Thoracic aorta (tissue), 2 donors: ENCODE data around the gene EXOC4. TPM values are rescaled to one million over a fixed set of nuclear protein-coding genes. Genes with fewer than 3 reads are reported as not detected.

Experiments
- ATAC-seq: fragments of 150-250 bp; one replicate; pipeline ENCODE4 v1.8.0; 2017; ENCODE audit warnings: low read depth; ENCODE audit not compliant: insufficient number of reproducible peaks, low FRiP score
- DNase-seq: peaks from one replicate; pipeline ENCODE4 v3.0.0-alpha.2; 2020; ENCODE audit warnings: low spot score
- H3K27ac ChIP-seq, 2 donors: fragments of 200-600 bp; sonication (generic); 1 replicate in 1 of 2; 2 replicates in 1 of 2; pipeline ENCODE4 v1.5.1; 2016; ENCODE audit warnings: mild to moderate bottlenecking in 2 of 2, moderate library complexity in 2 of 2
- H3K27me3 ChIP-seq: fragments of 200-600 bp; sonication (generic); replicated peaks from 2 replicates; pipeline ENCODE4 v1.6.0; 2016; ENCODE audit warnings: mild to moderate bottlenecking; ENCODE audit not compliant: insufficient read depth
- H3K36me3 ChIP-seq: fragments of 200-600 bp; sonication (generic); one replicate; pipeline ENCODE4 v1.5.1; 2016
- H3K4me1 ChIP-seq, 2 donors: fragments of 200-600 bp; sonication (generic); 1 replicate in 1 of 2; 2 replicates in 1 of 2; pipeline versions ENCODE4 v1.5.1 to v1.6.0; 2016; ENCODE audit warnings: low read depth in 2 of 2, mild to moderate bottlenecking in 1 of 2; ENCODE audit not compliant: control insufficient read depth in 1 of 2
- H3K4me3 ChIP-seq: fragments of 200-600 bp; sonication (generic); 2 replicates; pipeline ENCODE4 v1.5.1; 2016; ENCODE audit warnings: mild to moderate bottlenecking
- H3K9me3 ChIP-seq: fragments of 200-600 bp; sonication (generic); 2 replicates; pipeline ENCODE4 v1.5.1; 2016
- CTCF ChIP-seq: fragments of 200-600 bp; sonication (generic); IDR thresholded peaks from one replicate; pipeline ENCODE4 v1.5.1; 2019; ENCODE audit warnings: antibody characterized with exemption
- total RNA-seq, 2 donors: library from RNA; depleted of rRNA; stranded (reverse); fragments of >200 nt; gene quantifications; one replicate each; pipeline versions ENCODE4 v1.1.0 to v1.2.3, GENCODE V29; 2016

EXOC4 gene
- total RNA-seq, 2 donors from 2014 or later: 65.3 to 72.8 TPM

- no peak overlapping the region for H3K4me3 ChIP-seq
- H3K9me3 ChIP-seq: no peaks in the 10 kb centered on the region
- no peak overlapping the region for H3K27ac ChIP-seq
- DNase-seq (no peak), ATAC-seq (no peak)
- no peaks in the 10 kb centered on the region for H3K27me3 ChIP-seq
- no peak for TF ChIP-seq CTCF
- no peaks in the 10 kb centered on the region for H3K4me1 ChIP-seq
- peaks cover 5% of the 10 kb centered on the region for H3K36me3 ChIP-seq
Observed at GRCh38 chr7:133479456-133480065, 226.7 kb downstream of the EXOC4 start.

DNA sequence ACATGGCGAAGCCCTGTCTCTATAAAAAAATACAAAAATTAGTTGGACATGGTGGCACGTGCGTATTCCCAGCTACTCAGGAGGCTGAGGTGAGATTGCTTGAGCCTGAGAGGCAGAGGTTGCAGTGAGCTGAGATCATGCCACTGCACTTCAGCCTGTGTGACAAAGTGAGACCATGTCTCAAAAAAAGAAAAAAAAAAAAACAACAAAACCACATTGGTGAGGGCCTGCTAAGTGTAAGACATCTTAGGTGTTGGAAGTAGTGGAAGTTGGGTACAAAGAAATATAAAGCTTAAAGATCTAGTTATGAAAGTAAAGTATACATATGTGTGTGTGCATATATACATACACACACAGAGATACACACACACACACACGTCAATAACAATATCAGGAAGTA lies 228.0 kb downstream of the EXOC4 start:
- Histone ChIP-seq H3K4me3 (no peak overlapping the region), H3K36me3 (peaks cover 5% of the 10 kb centered on the region), H3K27me3 (no peaks in the 10 kb centered on the region), H3K4me1 (no peaks in the 10 kb centered on the region), H3K27ac (no peak overlapping the region), H3K9me3 (no peaks in the 10 kb centered on the region)
- DNase-seq (no peak), ATAC-seq (no peak)
- TF ChIP-seq CTCF: no peak

GRCh38 chr7:133481676-133482075 lies 228.8 kb downstream of the EXOC4 start:
- H3K36me3 ChIP-seq: peaks cover 5% of the 10 kb centered on the region
- no peaks in the 10 kb centered on the region for H3K9me3 ChIP-seq
- H3K27ac ChIP-seq: no peak overlapping the region
- no peak for ATAC-seq
- no peak for TF ChIP-seq CTCF
- no peak overlapping the region for H3K4me3 ChIP-seq
- no peaks in the 10 kb centered on the region for H3K4me1 ChIP-seq
- H3K27me3 ChIP-seq: no peaks in the 10 kb centered on the region
- DNase-seq: no peak

DNA sequence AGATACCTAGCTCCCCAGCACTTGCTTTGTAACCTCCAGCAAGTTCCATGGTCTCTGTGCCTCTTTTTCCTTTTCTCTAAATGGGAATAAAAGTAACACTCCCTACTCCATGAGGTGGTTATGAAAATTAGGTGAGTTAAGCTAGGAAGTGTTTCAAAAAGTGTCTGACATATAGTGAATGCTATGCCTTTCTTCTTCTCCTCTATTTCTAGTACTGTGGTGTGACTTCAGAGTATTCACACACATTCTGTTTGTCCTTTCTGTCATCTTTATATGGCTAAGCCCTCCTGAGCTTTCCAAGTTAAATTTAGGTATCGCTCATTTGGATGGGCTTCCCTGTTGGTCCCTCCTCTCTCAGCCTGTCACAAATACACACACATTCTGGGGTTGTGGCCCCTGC lies 229.7 kb downstream of the EXOC4 start:
- H3K4me3 ChIP-seq: no peak overlapping the region
- peaks cover 5% of the 10 kb centered on the region for H3K36me3 ChIP-seq
- no peak overlapping the region for H3K27ac ChIP-seq
- ATAC-seq (no peak), DNase-seq (no peak)
- TF ChIP-seq CTCF: no peak
- H3K4me1 ChIP-seq: no peaks in the 10 kb centered on the region
- H3K27me3 ChIP-seq: no peaks in the 10 kb centered on the region
- H3K9me3 ChIP-seq: no peaks in the 10 kb centered on the region

DNA sequence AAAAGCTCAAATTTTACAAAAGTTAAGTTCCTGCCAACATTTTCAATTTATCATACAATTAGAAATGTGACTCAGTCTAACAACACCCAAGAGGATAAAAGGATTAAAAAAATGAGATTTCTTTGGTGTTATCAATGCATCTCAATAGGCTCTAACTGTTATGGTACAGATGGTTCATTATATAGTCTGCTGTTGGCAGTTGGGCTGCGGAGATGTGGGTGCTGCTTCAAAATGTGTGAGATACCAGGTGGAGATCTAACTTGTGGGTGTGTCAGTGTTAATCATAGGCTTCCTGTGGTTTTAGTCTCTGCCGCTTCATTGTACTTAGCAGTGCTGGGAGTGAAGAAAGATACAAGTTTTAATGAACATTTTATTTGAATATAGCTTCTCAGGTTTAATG lies 231.2 kb downstream of the EXOC4 start:
- ATAC-seq: no peak
- no peaks in the 10 kb centered on the region for H3K4me1 ChIP-seq

More for the DNA sequence above, 231.2 kb downstream of the EXOC4 start:
- Histone ChIP-seq H3K4me3 (no peak overlapping the region), H3K36me3 (peaks cover 5% of the 10 kb centered on the region), H3K27me3 (no peaks in the 10 kb centered on the region), H3K27ac (no peak overlapping the region), H3K9me3 (no peaks in the 10 kb centered on the region)
- no peak for TF ChIP-seq CTCF
- no peak for DNase-seq
